ENCODE data around the gene C1orf105. TPM values are rescaled to one million over a fixed set of nuclear protein-coding genes. Genes with fewer than 3 reads are reported as not detected.

Gene C1orf105
- total and polyA plus RNA-seq, 4 donors: 0.16 TPM; not detected in 3

- DNase-seq (ENCODE audit: low spot score): no peak
- WGBS: 0% methylated on average over 1 of the region's 1 CpG
- Histone ChIP-seq H3K9ac (ENCODE audit: low read depth in 1 of 2, low read length in 2 of 2) (no peak overlapping the region), H3K36me3 (ENCODE audit: control insufficient read depth in 4 of 4, insufficient read depth in 3 of 4, low read depth in 1 of 4, low read length in 3 of 4) (no peaks in the 10 kb centered on the region), H3K27ac (ENCODE audit: low read depth in 1 of 2, low read length in 2 of 2) (no peak overlapping the region), H3K4me1 (ENCODE audit: control insufficient read depth in 4 of 4, insufficient read depth in 4 of 4, low read length in 3 of 4) (no peaks in the 10 kb centered on the region), H3K4me3 (ENCODE audit: low read depth in 1 of 3, low read length in 3 of 3) (no peak overlapping the region), H3K9me3 (ENCODE audit: control insufficient read depth in 4 of 4, low read length in 3 of 4) (no peaks in the 10 kb centered on the region), H3K27me3 (ENCODE audit: control insufficient read depth in 4 of 4, insufficient read depth in 4 of 4, low read length in 3 of 4) (peaks cover 0 to 2% (median 0%) of the 10 kb centered on the region in 4 donors)
- TF ChIP-seq CTCF (IDR thresholded peaks at IDR 0.05; ENCODE audit: low read depth, low read length, missing input control): no peak
These were observed 61.6 kb downstream of the C1orf105 start for GRCh38 chr1:172482044-172482443.

- H3K36me3 ChIP-seq (ENCODE audit: control insufficient read depth in 4 of 4, insufficient read depth in 3 of 4, low read depth in 1 of 4, low read length in 3 of 4): no peaks in the 10 kb centered on the region
- H3K27me3 ChIP-seq (ENCODE audit: control insufficient read depth in 4 of 4, insufficient read depth in 4 of 4, low read length in 3 of 4): peaks cover 0 to 2% (median 0%) of the 10 kb centered on the region in 4 donors
- TF ChIP-seq TAF1 (conservative IDR thresholded peaks at IDR 0.05) (no peak), EGR1 (IDR thresholded peaks at IDR 0.05; ENCODE audit: low read depth in 2 of 2) (no peak)
- no peaks in the 10 kb centered on the region for H3K9me3 ChIP-seq (ENCODE audit: control insufficient read depth in 4 of 4, low read length in 3 of 4)
- no peak overlapping the region for H3K9ac ChIP-seq (ENCODE audit: low read depth in 1 of 2, low read length in 2 of 2)
- no peak overlapping the region for H3K4me3 ChIP-seq (ENCODE audit: low read depth in 1 of 3, low read length in 3 of 3)
- DNase-seq (ENCODE audit: low spot score): no peak
- no peaks in the 10 kb centered on the region for H3K4me1 ChIP-seq (ENCODE audit: control insufficient read depth in 4 of 4, insufficient read depth in 4 of 4, low read length in 3 of 4)
- no peak overlapping the region for H3K27ac ChIP-seq (ENCODE audit: low read depth in 1 of 2, low read length in 2 of 2)
These were observed 63.0 kb downstream of the C1orf105 start for GRCh38 chr1:172483448-172483847.

- Histone ChIP-seq H3K36me3 (ENCODE audit: control insufficient read depth in 4 of 4, insufficient read depth in 3 of 4, low read depth in 1 of 4, low read length in 3 of 4) (no peaks in the 10 kb centered on the region), H3K9me3 (ENCODE audit: control insufficient read depth in 4 of 4, low read length in 3 of 4) (no peaks in the 10 kb centered on the region), H3K9ac (ENCODE audit: low read depth in 1 of 2, low read length in 2 of 2) (no peak overlapping the region), H3K27me3 (ENCODE audit: control insufficient read depth in 4 of 4, insufficient read depth in 4 of 4, low read length in 3 of 4) (peaks cover 0 to 2% (median 0%) of the 10 kb centered on the region in 4 donors), H3K4me1 (ENCODE audit: control insufficient read depth in 4 of 4, insufficient read depth in 4 of 4, low read length in 3 of 4) (no peaks in the 10 kb centered on the region), H3K27ac (ENCODE audit: low read depth in 1 of 2, low read length in 2 of 2) (no peak overlapping the region), H3K4me3 (ENCODE audit: low read depth in 1 of 3, low read length in 3 of 3) (no peak overlapping the region)
- no peak for TF ChIP-seq ZBTB33 (IDR thresholded peaks at IDR 0.05)
- DNase-seq (ENCODE audit: low spot score): no peak
These were observed 63.8 kb downstream of the C1orf105 start for GRCh38 chr1:172484252-172484651.

GRCh38 chr1:172485626-172486025 lies 65.1 kb downstream of the C1orf105 start:
- H3K4me1 ChIP-seq (ENCODE audit: control insufficient read depth in 4 of 4, insufficient read depth in 4 of 4, low read length in 3 of 4): no peaks in the 10 kb centered on the region
- H3K27me3 ChIP-seq (ENCODE audit: control insufficient read depth in 4 of 4, insufficient read depth in 4 of 4, low read length in 3 of 4): no peaks in the 10 kb centered on the region
- no peaks in the 10 kb centered on the region for H3K36me3 ChIP-seq (ENCODE audit: control insufficient read depth in 4 of 4, insufficient read depth in 3 of 4, low read depth in 1 of 4, low read length in 3 of 4)
- TF ChIP-seq RAD21 (IDR thresholded peaks at IDR 0.05) (no peak), EGR1 (IDR thresholded peaks at IDR 0.05; ENCODE audit: low read depth in 2 of 2) (no peak), FOXA2 (IDR thresholded peaks at IDR 0.05) (no peak), CTCF (IDR thresholded peaks at IDR 0.05; ENCODE audit: low read depth, low read length, missing input control) (no peak), HNF4G (IDR thresholded peaks at IDR 0.05) (no peak), TAF1 (conservative IDR thresholded peaks at IDR 0.05) (no peak), FOXA1 (IDR thresholded peaks at IDR 0.05) (no peak), RXRA (IDR thresholded peaks at IDR 0.05) (no peak), REST (IDR thresholded peaks at IDR 0.05) (no peak)
- H3K9me3 ChIP-seq (ENCODE audit: control insufficient read depth in 4 of 4, low read length in 3 of 4): no peaks in the 10 kb centered on the region
- 69% methylated on average over 5 of the region's 5 CpGs for WGBS
- H3K27ac ChIP-seq (ENCODE audit: low read depth in 1 of 2, low read length in 2 of 2): no peak overlapping the region
- no peak for DNase-seq (ENCODE audit: low spot score)
- no peak overlapping the region for H3K4me3 ChIP-seq (ENCODE audit: low read depth in 1 of 3, low read length in 3 of 3)
- no peak overlapping the region for H3K9ac ChIP-seq (ENCODE audit: low read depth in 1 of 2, low read length in 2 of 2)
